A549 (cell line): ENCODE data around the gene OR2C3. TPM values are rescaled to one million over a fixed set of nuclear protein-coding genes. Genes with fewer than 3 reads are reported as not detected.
"Not testable (repeated sequence)": the region's sequence is repeated elsewhere in the genome, so short reads cannot be mapped to it uniquely, and the experiment has no call there.

ENCODE experiments used
- ATAC-seq, 2 experiments: fragments of 200-7000 bp in 1 of 2; fragments of >200 bp in 1 of 2; cut with Nextera tagmentation in 1 of 2; cut with Tn5 transposase in 1 of 2; 3 replicates each; pipeline versions ENCODE4 v1.8.0 to v1.9.1; 2018 to 2020; ENCODE audit warnings: mild to moderate bottlenecking in 1 of 2, moderate library complexity in 1 of 2
- CTCF ChIA-PET: fragments of 300-600 bp; sonication (Branson Sonifier 250); formaldehyde crosslinking; extraction: SDS; loops from one replicate; lab custom pipeline; 2021; ENCODE audit warnings: antibody characterized with exemption, inconsistent platforms; lab: Yijun Ruan, JAX
- POLR2A ChIA-PET: fragments of 350-600 bp; formaldehyde crosslinking; extraction: SDS; loops from one replicate; lab custom pipeline; 2021; ENCODE audit warnings: antibody characterized with exemption, inconsistent platforms; lab: Yijun Ruan, JAX
- DNase-seq, 2 experiments: peaks; one replicate each; pipeline versions ENCODE4 v3.0.0 to v3.0.0-alpha.2; 2011 to 2016; ENCODE audit warnings: low read depth in 1 of 2, low spot score in 1 of 2
- FAIRE-seq: peaks from 2 replicates; lab custom pipeline; 2011; peaks lifted over from hg19 to GRCh38; lab: Jason Lieb, UNC
- H3K27ac ChIP-seq, 2 experiments: fragments of >200 bp; sonication (Bioruptor Twin); formaldehyde crosslinking; 3 replicates each; pipeline ENCODE4 v1.5.1; 2016 to 2017
- H3K4me1 ChIP-seq: fragments of >200 bp; sonication (Bioruptor Twin); formaldehyde crosslinking; 3 replicates; pipeline ENCODE4 v1.6.1; 2016
- H3K4me2 ChIP-seq: fragments of >200 bp; sonication (Bioruptor Twin); formaldehyde crosslinking; 3 replicates; pipeline ENCODE4 v1.6.1; 2016
- H3K4me3 ChIP-seq: fragments of >200 bp; sonication (Bioruptor Twin); formaldehyde crosslinking; 3 replicates; pipeline ENCODE4 v1.5.1; 2016
- H3K9me3 ChIP-seq: fragments of >200 bp; sonication (Bioruptor Twin); formaldehyde crosslinking; 3 replicates; pipeline ENCODE4 v1.6.1; 2016
- BCL3 ChIP-seq: fragments of >200 bp; sonication (Bioruptor Twin); formaldehyde crosslinking; IDR thresholded peaks from 3 replicates; pipeline ENCODE4 v1.6.1; 2016
- BHLHE40 ChIP-seq: IDR thresholded peaks from 2 replicates; pipeline ENCODE4 v1.6.1; 2012; ENCODE audit warnings: low read depth, low read length, inconsistent platforms
- CBX8 ChIP-seq: fragments of 200-600 bp; sonication (generic); IDR thresholded peaks from 2 replicates; pipeline ENCODE4 v1.6.1; 2016
- CEBPB ChIP-seq, 2 experiments: fragments of >200 bp in 1 of 2; sonication (Bioruptor Twin) in 1 of 2; formaldehyde crosslinking in 1 of 2; IDR thresholded peaks; 2 replicates each; pipeline ENCODE4 v1.6.1; 2012 to 2016
- CTCF ChIP-seq: fragments of >200 bp; sonication (Bioruptor Twin); formaldehyde crosslinking; IDR thresholded peaks from 3 replicates; pipeline ENCODE4 v1.5.1; 2016
- EHMT2 ChIP-seq: fragments of 200-600 bp; sonication (generic); IDR thresholded peaks from 2 replicates; pipeline ENCODE4 v1.6.1; 2016; ENCODE audit warnings: antibody characterized with exemption, low read depth, mild to moderate bottlenecking, moderate library complexity
- ELK1 ChIP-seq: fragments of 150-350 bp; IDR thresholded peaks from 2 replicates; pipeline ENCODE4 v1.6.1; 2014; ENCODE audit warnings: low read depth, mild to moderate bottlenecking, low read length
- EP300 ChIP-seq, 2 experiments: fragments of >200 bp; sonication (Bioruptor Twin); formaldehyde crosslinking; IDR thresholded peaks; 2 replicates in 1 of 2; 3 replicates in 1 of 2; pipeline ENCODE4 v1.6.1; 2016 to 2017
- HEYL ChIP-seq: fragments of 250-450 bp; sonication (Bioruptor Pico); IDR thresholded peaks from 2 replicates; pipeline ENCODE4 v1.8.0; 2021; ENCODE audit warnings: mild to moderate bottlenecking, moderate library complexity
- HOXB13 ChIP-seq: fragments of 250-450 bp; sonication (Bioruptor Pico); IDR thresholded peaks from 2 replicates; pipeline ENCODE4 v1.5.0; 2020; ENCODE audit warnings: low read depth, mild to moderate bottlenecking, moderate library complexity
- KDM1A ChIP-seq: fragments of 200-600 bp; sonication (generic); IDR thresholded peaks from 2 replicates; pipeline ENCODE4 v1.6.1; 2016; ENCODE audit warnings: low read depth, mild to moderate bottlenecking
- MAX ChIP-seq: IDR thresholded peaks from 2 replicates; pipeline ENCODE4 v1.6.1; 2012
- MAZ ChIP-seq: fragments of 150-350 bp; IDR thresholded peaks from 2 replicates; pipeline ENCODE4 v1.6.1; 2014; ENCODE audit warnings: antibody characterized with exemption, low read depth, low read length, borderline replicate concordance
- NFE2L2 ChIP-seq: fragments of 150-350 bp; conservative IDR thresholded peaks from 2 replicates; pipeline ENCODE4 v1.6.1; 2014; ENCODE audit warnings: low read length
- NPAS2 ChIP-seq: fragments of 250-450 bp; sonication (Bioruptor Pico); IDR thresholded peaks from 2 replicates; pipeline ENCODE4 v1.8.0; 2022; ENCODE audit warnings: mild to moderate bottlenecking, moderate library complexity, borderline replicate concordance
- NR3C1 ChIP-seq: fragments of >200 bp; sonication (Bioruptor Twin); formaldehyde crosslinking; IDR thresholded peaks from 3 replicates; pipeline ENCODE4 v1.6.1; 2017
- POLR2A ChIP-seq: IDR thresholded peaks from 2 replicates; pipeline ENCODE4 v1.6.1; 2012; ENCODE audit warnings: mild to moderate bottlenecking, low read length
- RAD21 ChIP-seq, 2 experiments: fragments of >200 bp in 1 of 2; sonication (Bioruptor Twin) in 1 of 2; formaldehyde crosslinking in 1 of 2; IDR thresholded peaks in 1 of 2; conservative IDR thresholded peaks in 1 of 2; 2 replicates in 1 of 2; 3 replicates in 1 of 2; pipeline ENCODE4 v1.6.1; 2012 to 2018; ENCODE audit warnings: inconsistent platforms in 1 of 2
- RARB ChIP-seq: fragments of 250-450 bp; sonication (Bioruptor Pico); IDR thresholded peaks from 2 replicates; pipeline ENCODE4 v1.8.0; 2021; ENCODE audit warnings: mild to moderate bottlenecking, moderate library complexity
- RCOR1 ChIP-seq: fragments of 150-350 bp; IDR thresholded peaks from 2 replicates; pipeline ENCODE4 v1.6.1; 2014; ENCODE audit warnings: antibody characterized with exemption, low read length, low read depth
- SREBF2 ChIP-seq: fragments of 450-650 bp; IDR thresholded peaks from 2 replicates; pipeline ENCODE4 v1.6.1; 2014; ENCODE audit warnings: mild to moderate bottlenecking, moderate library complexity
- WGBS: methylation state at CpG from one replicate; pipeline ENCODE4 v1.1.6; 2017; ENCODE audit errors: missing lambda C conversion rate; 5-methylcytosine and 5-hydroxymethylcytosine counted together
- polyA plus RNA-seq, 4 experiments: library from polyadenylated mRNA; depleted of rRNA in 3 of 4; stranded (reverse); fragments of >200 nt; fragmentation: RNase III in 1 of 4; extraction: RNeasy Plus Mini Kit Qiagen cat#74134 plus additional on column Dnase treatment in 1 of 4; gene quantifications; 2 replicates in 3 of 4; 3 replicates in 1 of 4; pipeline ENCODE4 v1.2.3, GENCODE V29; 2011 to 2017
- TF ChIP-seq, protein P1 (sequence below): fragments of 450-650 bp; IDR thresholded peaks from 2 replicates; pipeline ENCODE4 v1.6.1; 2014; ENCODE audit warnings: antibody characterized with exemption

The OR2C3 gene
- polyA plus RNA-seq, 2 of the 4 experiments (the other 2 are of a cell fraction) = not detected

GRCh38 chr1:247487057-247487456, 49.2 kb downstream of the OR2C3 start:
- ChIA-PET CTCF (interaction anchor here (0.6 to 1.8 kb wide), 5 partner anchors 9 to 97 kb away, joined by 3 to 4 read pairs (median 3); no protein-coding TSS in a partner anchor), POLR2A (no interaction called here)
- peak; percentile 4 to 31 for DNase-seq
- no peak overlapping the region for H3K4me2 ChIP-seq
- ATAC-seq = peak; percentile 66; a peak in 3 of 6 replicates
- no peaks in the 10 kb centered on the region for H3K9me3 ChIP-seq
- FAIRE-seq = no peak
- no peak overlapping the region for H3K27ac ChIP-seq
- no peak overlapping the region for H3K4me3 ChIP-seq
- TF ChIP-seq CTCF (peak; percentile 17; the same call in 1 of the 3 replicates), RAD21 (conservative IDR thresholded peaks at IDR 0.05 in 1 of 2, IDR thresholded peaks at IDR 0.05 in 1 of 2) (peak; percentile 27 to 50; a peak in 3 of 5 replicates), HEYL (CRISPR knock-in tag) (no peak), NR3C1 (no peak), POLR2A (no peak), EHMT2 (no peak)
- no peaks in the 10 kb centered on the region for H3K4me1 ChIP-seq

DNA sequence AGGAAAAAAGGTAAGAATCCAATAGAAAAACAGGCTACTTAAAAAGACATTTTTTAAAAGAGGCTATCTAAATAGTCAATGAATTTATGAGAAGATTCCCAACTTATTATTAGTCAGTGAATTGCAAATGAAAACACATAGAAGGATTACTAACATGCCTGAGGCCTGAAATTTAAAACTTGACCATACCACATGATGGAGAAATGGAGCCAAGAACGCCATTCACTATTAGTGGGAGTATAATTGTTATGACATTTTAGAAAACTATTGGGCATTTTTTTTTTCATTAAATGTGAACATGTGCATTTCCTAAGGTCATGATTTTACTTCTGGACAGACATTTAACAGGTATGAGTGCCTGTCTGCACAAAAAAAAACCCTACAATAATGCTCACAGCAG, 53.5 kb downstream of the OR2C3 start:
- H3K4me3 ChIP-seq = no peak overlapping the region
- no peak for FAIRE-seq
- ATAC-seq = no peak
- no peak overlapping the region for H3K4me2 ChIP-seq
- WGBS = 4% methylated on average over 1 of the region's 1 CpG
- POLR2A ChIA-PET = no interaction called here
- H3K4me1 ChIP-seq = no peaks in the 10 kb centered on the region
- H3K27ac ChIP-seq = no peak overlapping the region
- no peaks in the 10 kb centered on the region for H3K9me3 ChIP-seq
- CTCF ChIA-PET = no interaction called here
- DNase-seq = no peak
- TF ChIP-seq SREBF2 = no peak
- no peak for TF ChIP-seq CEBPB (IDR thresholded peaks at IDR 0.05)
- no peak for TF ChIP-seq NR3C1
- TF ChIP-seq, all 56 proteins: peak for 0

DNA sequence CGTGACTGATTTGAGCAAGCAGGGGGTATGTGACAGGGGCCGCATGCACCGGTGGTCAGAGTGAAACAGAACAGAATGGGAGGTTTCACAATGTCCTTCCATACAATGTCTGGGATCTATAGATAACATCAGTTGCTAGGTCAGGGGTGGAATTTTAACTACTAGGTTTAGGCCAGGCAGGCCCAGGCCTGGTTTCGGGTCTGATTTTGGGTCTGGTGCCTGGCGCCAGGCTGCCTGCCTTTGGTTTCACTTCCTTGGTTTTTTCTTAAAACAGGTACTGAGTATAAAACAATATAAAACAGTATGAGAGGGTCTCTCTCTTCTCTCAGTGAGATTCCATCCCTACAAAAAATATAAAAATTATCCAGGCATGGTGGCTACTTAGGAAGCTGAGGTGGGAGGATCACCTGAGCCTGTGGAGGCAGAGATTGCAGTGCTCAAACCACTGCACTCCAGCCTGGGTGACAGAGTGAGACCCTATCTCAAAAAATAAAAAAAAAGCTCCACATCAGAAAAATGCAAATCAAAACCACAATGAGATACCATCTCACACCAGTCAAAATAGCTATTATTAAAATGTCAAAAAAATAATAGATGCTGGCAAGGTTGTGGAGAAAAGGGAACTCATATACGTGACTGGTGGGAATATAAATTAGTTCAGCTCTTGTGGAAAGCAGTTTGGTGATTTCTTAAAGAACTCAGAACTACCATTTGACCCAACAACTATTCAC, 59.7 kb downstream of the OR2C3 start:
- POLR2A ChIA-PET, CTCF ChIA-PET, H3K9me3 ChIP-seq, H3K27ac ChIP-seq, FAIRE-seq, DNase-seq, H3K4me3 ChIP-seq, H3K4me2 ChIP-seq, H3K4me1 ChIP-seq, ATAC-seq: not testable (repeated sequence)
- WGBS = 25% methylated on average over 6 of the region's 6 CpGs

DNA sequence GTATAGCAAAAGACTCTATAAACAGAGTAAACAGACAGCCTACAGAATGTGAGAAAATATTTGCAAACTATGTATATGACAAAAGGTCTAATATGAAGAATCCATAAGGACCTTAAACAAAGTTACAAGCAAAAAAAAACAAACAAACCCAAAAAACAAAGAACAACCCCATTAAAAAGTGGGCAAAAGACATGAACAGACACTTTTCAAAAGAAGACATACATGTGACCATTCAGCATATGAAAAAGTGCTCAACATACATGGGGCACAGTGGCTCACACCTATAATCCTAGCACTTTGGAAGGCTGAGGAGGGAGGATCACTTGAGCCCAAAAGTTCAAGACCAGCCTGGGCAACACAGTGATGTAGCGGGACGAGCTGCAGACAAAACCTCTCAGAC, 60.4 kb downstream of the OR2C3 start:
- Histone ChIP-seq H3K4me2 (no peak overlapping the region), H3K4me3 (no peak overlapping the region), H3K9me3 (no peaks in the 10 kb centered on the region; the same call in 2 of the 3 replicates), H3K4me1 (no peaks in the 10 kb centered on the region), H3K27ac (no peak overlapping the region)
- POLR2A ChIA-PET = no interaction called here
- no peak for FAIRE-seq
- TF ChIP-seq RARB (CRISPR knock-in tag) = no peak
- no peak for TF ChIP-seq CEBPB (IDR thresholded peaks at IDR 0.05)
- no peak for TF ChIP-seq KDM1A
- no peak for TF ChIP-seq BCL3
- no peak for TF ChIP-seq MAX
- no peak for TF ChIP-seq ELK1
- no peak for TF ChIP-seq RCOR1
- no peak for TF ChIP-seq CTCF
- TF ChIP-seq EP300 (IDR thresholded peaks at IDR 0.05) = no peak
- TF ChIP-seq, protein P1, sequence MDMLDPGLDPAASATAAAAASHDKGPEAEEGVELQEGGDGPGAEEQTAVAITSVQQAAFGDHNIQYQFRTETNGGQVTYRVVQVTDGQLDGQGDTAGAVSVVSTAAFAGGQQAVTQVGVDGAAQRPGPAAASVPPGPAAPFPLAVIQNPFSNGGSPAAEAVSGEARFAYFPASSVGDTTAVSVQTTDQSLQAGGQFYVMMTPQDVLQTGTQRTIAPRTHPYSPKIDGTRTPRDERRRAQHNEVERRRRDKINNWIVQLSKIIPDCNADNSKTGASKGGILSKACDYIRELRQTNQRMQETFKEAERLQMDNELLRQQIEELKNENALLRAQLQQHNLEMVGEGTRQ = no peak
- TF ChIP-seq NFE2L2 = no peak
- no peak for TF ChIP-seq BHLHE40
- no peak for TF ChIP-seq HOXB13 (CRISPR knock-in tag)
- no peak for TF ChIP-seq MAZ
- no peak for TF ChIP-seq CBX8
- no peak for TF ChIP-seq NPAS2 (CRISPR knock-in tag)
- CTCF ChIA-PET = no interaction called here
- 15% methylated on average over 2 of the region's 2 CpGs for WGBS
- DNase-seq = no peak
- ATAC-seq = no peak
